GM18858 (cell line): ENCODE data around the gene MBD3L1.

ENCODE experiments used
- ATAC-seq: cut with Tn5 transposase; IDR thresholded peaks from one replicate; pipeline ENCODE4 v1.9.1; 2021; ENCODE audit not compliant: unreplicated experiment

The MBD3L1 gene

GRCh38 chr19:8880868-8881488 is 48.8 kb downstream of the MBD3L1 start:
- ATAC-seq: no peak

- no peak for ATAC-seq
Measured at GRCh38 chr19:8881512-8881911, 49.3 kb downstream of the MBD3L1 start.

GRCh38 chr19:8884416-8884815 is 52.2 kb downstream of the MBD3L1 start:
- ATAC-seq: no peak

- ATAC-seq: no peak
Measured at GRCh38 chr19:8887364-8887763, 55.2 kb downstream of the MBD3L1 start.

GRCh38 chr19:8890260-8890659 is 58.1 kb downstream of the MBD3L1 start:
- no peak for ATAC-seq
